ENCODE results near the gene PDK2. TPM values are rescaled to one million over a fixed set of nuclear protein-coding genes. Genes with fewer than 3 reads are reported as not detected.

Gene PDK2
- total RNA-seq, 1 donor from 2014 or later: 12.6 TPM

DNA sequence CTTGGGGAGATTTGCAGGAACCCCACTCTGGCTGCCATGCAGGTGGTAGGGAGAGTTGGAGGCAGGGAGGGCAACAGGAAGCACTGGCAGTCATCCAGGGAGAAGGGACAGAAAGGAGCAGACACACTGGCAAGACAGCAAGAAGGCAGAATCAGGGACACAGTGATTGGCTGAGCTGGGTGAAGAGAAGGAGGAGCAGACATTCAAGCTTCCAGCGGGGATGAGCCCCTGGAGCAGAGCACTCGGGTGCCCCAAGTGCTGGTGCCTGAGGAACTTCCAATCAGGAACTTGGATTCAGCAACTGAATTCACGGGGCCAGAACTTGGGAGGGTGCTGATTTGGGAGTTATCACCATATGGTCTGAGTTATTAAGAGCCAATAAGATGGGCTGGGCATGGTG is 45.5 kb upstream of the PDK2 start:
- H3K4me2 ChIP-seq: no peak overlapping the region
- no peak overlapping the region for H3K4me3 Mint-ChIP-seq
- no peaks in the 10 kb centered on the region for H4K20me1 ChIP-seq (ENCODE audit: low read depth)
- H3K4me3 ChIP-seq: no peak overlapping the region
- H3K9me3 Mint-ChIP-seq: no peaks in the 10 kb centered on the region
- no peaks in the 10 kb centered on the region for H3K36me3 ChIP-seq
- DNase-seq (ENCODE audit: low spot score): no peak
- peaks cover 2% of the 10 kb centered on the region for H3K36me3 Mint-ChIP-seq
- H3K27me3 ChIP-seq: peaks cover 13% of the 10 kb centered on the region
- no peak overlapping the region for H3K27ac ChIP-seq
- H3K9me3 ChIP-seq (ENCODE audit: low read depth): no peaks in the 10 kb centered on the region
- peaks cover 2% of the 10 kb centered on the region for H3F3A ChIP-seq (ENCODE audit: low read depth)
- no peak overlapping the region for H3K27ac Mint-ChIP-seq
- H3K27me3 Mint-ChIP-seq (ENCODE audit: insufficient read depth, low read depth): peaks cover 16% of the 10 kb centered on the region
- H3K9ac ChIP-seq: no peak overlapping the region
- H3K4me1 Mint-ChIP-seq: peaks cover 43% of the 10 kb centered on the region
- no peaks in the 10 kb centered on the region for H3K79me2 ChIP-seq (ENCODE audit: low read depth)
- H2AFZ ChIP-seq (replicated peaks): no peak overlapping the region
- peaks cover 5% of the 10 kb centered on the region for H3K4me1 ChIP-seq
- TF ChIP-seq EZH2phosphoT487 (IDR thresholded peaks at IDR 0.05) (no peak), EZH2 (IDR thresholded peaks at IDR 0.05) (no peak)
- TF ChIP-seq, protein P1, sequence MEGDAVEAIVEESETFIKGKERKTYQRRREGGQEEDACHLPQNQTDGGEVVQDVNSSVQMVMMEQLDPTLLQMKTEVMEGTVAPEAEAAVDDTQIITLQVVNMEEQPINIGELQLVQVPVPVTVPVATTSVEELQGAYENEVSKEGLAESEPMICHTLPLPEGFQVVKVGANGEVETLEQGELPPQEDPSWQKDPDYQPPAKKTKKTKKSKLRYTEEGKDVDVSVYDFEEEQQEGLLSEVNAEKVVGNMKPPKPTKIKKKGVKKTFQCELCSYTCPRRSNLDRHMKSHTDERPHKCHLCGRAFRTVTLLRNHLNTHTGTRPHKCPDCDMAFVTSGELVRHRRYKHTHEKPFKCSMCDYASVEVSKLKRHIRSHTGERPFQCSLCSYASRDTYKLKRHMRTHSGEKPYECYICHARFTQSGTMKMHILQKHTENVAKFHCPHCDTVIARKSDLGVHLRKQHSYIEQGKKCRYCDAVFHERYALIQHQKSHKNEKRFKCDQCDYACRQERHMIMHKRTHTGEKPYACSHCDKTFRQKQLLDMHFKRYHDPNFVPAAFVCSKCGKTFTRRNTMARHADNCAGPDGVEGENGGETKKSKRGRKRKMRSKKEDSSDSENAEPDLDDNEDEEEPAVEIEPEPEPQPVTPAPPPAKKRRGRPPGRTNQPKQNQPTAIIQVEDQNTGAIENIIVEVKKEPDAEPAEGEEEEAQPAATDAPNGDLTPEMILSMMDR (IDR thresholded peaks at IDR 0.05): no peak

DNA sequence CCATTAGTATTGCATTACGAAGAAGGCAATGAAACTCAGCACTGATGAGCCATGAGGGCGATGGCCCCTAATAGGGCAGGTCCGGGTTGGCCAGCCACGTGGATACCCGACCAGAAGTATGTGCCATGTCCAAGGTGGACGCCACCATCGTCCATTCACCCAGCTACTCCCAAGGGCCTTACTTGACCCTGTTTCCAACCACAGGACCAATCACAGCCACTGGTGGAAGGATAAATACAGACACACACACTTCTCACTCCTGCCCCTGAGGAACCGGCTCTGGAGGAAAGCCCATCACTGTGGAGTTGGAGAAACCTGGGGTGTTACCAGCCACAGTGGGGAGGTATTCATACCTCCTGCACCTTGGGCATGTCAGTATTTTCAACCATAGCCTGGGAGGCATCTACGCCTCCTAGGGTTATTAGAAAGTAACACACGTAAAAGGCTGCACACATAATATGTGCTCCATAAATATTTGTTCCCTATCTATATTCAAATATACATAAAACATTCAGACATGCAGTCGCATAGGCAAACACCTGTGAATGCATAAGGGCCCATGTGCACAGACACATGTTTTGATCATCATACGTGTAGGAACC is 44.6 kb upstream of the PDK2 start:
- H3K27me3 ChIP-seq: peaks cover 20% of the 10 kb centered on the region
- H3K4me1 ChIP-seq: peaks cover 9% of the 10 kb centered on the region
- no peak overlapping the region for H3K4me3 ChIP-seq
- no peak overlapping the region for H2AFZ ChIP-seq (replicated peaks)
- H3K9me3 ChIP-seq (ENCODE audit: low read depth): no peaks in the 10 kb centered on the region
- H3K27ac Mint-ChIP-seq: no peak overlapping the region
- no peaks in the 10 kb centered on the region for H3K36me3 ChIP-seq
- peaks cover 11% of the 10 kb centered on the region for H3F3A ChIP-seq (ENCODE audit: low read depth)
- H3K79me2 ChIP-seq (ENCODE audit: low read depth): no peaks in the 10 kb centered on the region
- no peak overlapping the region for H3K27ac ChIP-seq
- no peak overlapping the region for H3K4me3 Mint-ChIP-seq
- no peak overlapping the region for H3K4me2 ChIP-seq
- H3K9ac ChIP-seq: no peak overlapping the region
- no peak for DNase-seq (ENCODE audit: low spot score)
- H4K20me1 ChIP-seq (ENCODE audit: low read depth): no peaks in the 10 kb centered on the region
- H3K9me3 Mint-ChIP-seq: no peaks in the 10 kb centered on the region
- H3K27me3 Mint-ChIP-seq (ENCODE audit: insufficient read depth, low read depth): peaks cover 23% of the 10 kb centered on the region
- H3K36me3 Mint-ChIP-seq: no peaks in the 10 kb centered on the region
- peaks cover 48% of the 10 kb centered on the region for H3K4me1 Mint-ChIP-seq
- TF ChIP-seq EZH2 (IDR thresholded peaks at IDR 0.05) (no peak), EZH2phosphoT487 (IDR thresholded peaks at IDR 0.05) (no peak)
- TF ChIP-seq, protein P1 (IDR thresholded peaks at IDR 0.05): no peak

DNA sequence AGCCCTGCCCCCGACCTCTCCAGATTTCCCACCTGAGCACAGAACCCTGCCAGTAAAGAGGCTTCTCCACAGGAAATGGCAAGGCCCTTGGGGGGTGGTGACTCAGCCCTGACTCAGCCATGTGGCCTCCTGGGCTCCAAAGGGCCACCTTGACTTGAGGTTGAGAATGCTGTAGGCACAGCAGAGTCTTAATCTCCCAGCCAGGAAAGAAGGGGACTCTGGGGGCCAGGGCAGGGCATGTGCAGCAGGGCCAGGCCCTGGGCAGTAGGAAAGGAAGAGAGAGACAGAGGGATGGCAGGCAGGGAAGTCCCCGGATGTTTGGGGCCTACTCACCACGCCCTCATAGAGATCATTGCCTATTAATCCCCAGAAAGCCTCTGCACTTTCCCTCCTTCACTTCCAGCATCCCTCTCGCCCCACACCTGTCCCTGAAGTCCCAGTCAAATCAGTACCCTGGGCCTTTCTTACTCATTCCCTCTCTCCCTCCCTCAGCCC is 44.0 kb upstream of the PDK2 start:
- Histone ChIP-seq H3K4me3 (no peak overlapping the region), H3K27ac (no peak overlapping the region), H3F3A (ENCODE audit: low read depth) (peaks cover 17% of the 10 kb centered on the region), H3K4me2 (no peak overlapping the region), H3K9me3 (ENCODE audit: low read depth) (no peaks in the 10 kb centered on the region), H3K27me3 (peaks cover 21% of the 10 kb centered on the region), H3K9ac (no peak overlapping the region), H4K20me1 (ENCODE audit: low read depth) (no peaks in the 10 kb centered on the region), H3K79me2 (ENCODE audit: low read depth) (no peaks in the 10 kb centered on the region), H3K36me3 (no peaks in the 10 kb centered on the region), H2AFZ (replicated peaks) (no peak overlapping the region), H3K4me1 (peaks cover 9% of the 10 kb centered on the region)
- Mint-ChIP-seq H3K27ac (no peak overlapping the region), H3K27me3 (ENCODE audit: insufficient read depth, low read depth) (peaks cover 23% of the 10 kb centered on the region), H3K4me1 (peaks cover 48% of the 10 kb centered on the region), H3K9me3 (no peaks in the 10 kb centered on the region), H3K36me3 (no peaks in the 10 kb centered on the region), H3K4me3 (no peak overlapping the region)
- TF ChIP-seq EZH2 (IDR thresholded peaks at IDR 0.05): no peak
- TF ChIP-seq, protein P1 (IDR thresholded peaks at IDR 0.05): no peak
- no peak for TF ChIP-seq EZH2phosphoT487 (IDR thresholded peaks at IDR 0.05)
- no peak for DNase-seq (ENCODE audit: low spot score)

Measured in neural progenitor cell (in vitro differentiated cells).